Common myeloid progenitor, CD34-positive (primary cell): ENCODE data around the gene PRDM11.
A peak's percentile ranks its signal among the peaks of the same experiment; 100 is the strongest.

ENCODE experiments used
- CTCF ChIA-PET: fragments of 350-600 bp; sonication (Branson Sonifier 250); formaldehyde crosslinking; loops from one replicate; lab custom pipeline; 2021; ENCODE audit warnings: antibody characterized with exemption; lab: Charles Lee
- POLR2A ChIA-PET: fragments of 350-600 bp; sonication (Branson Sonifier 250); formaldehyde crosslinking; loops from one replicate; lab custom pipeline; 2021; ENCODE audit warnings: antibody characterized with exemption; lab: Charles Lee
- DNase-seq, 3 donors: peaks; one replicate each; pipeline versions ENCODE4 v3.0.0 to v3.0.0-alpha.2; 2013
- H3K27ac ChIP-seq, 2 experiments: 1 replicate in 1 of 2; 2 replicates in 1 of 2; pipeline ENCODE4 v1.7.0; 2013; ENCODE audit warnings: inconsistent platforms in 2 of 2, low read length in 2 of 2, mild to moderate bottlenecking in 2 of 2, low read depth in 1 of 2, moderate library complexity in 1 of 2; ENCODE audit not compliant: severe bottlenecking in 2 of 2, insufficient read depth in 1 of 2, poor library complexity in 1 of 2
- H3K27me3 ChIP-seq, 5 experiments: replicated peaks in 2 of 5; 1 replicate in 3 of 5; 2 replicates in 2 of 5; pipeline versions ENCODE4 v1.6.1 to v1.7.0; 2013; ENCODE audit warnings: low read length in 4 of 5, mild to moderate bottlenecking in 2 of 5, moderate library complexity in 2 of 5, inconsistent platforms in 1 of 5; ENCODE audit not compliant: insufficient read depth in 5 of 5, control insufficient read depth in 4 of 5
- H3K36me3 ChIP-seq, 4 experiments: 1 replicate in 2 of 4; 2 replicates in 2 of 4; pipeline versions ENCODE4 v1.6.1 to v1.7.0; 2013; ENCODE audit warnings: low read length in 3 of 4, control low read depth in 1 of 4, mild to moderate bottlenecking in 1 of 4; ENCODE audit not compliant: control insufficient read depth in 4 of 4, insufficient read depth in 4 of 4
- H3K4me1 ChIP-seq, 4 experiments: 1 replicate in 3 of 4; 2 replicates in 1 of 4; pipeline versions ENCODE4 v1.6.1 to v1.7.1; 2013; ENCODE audit warnings: low read length in 3 of 4, mild to moderate bottlenecking in 3 of 4, control low read depth in 1 of 4, inconsistent platforms in 1 of 4, moderate library complexity in 1 of 4; ENCODE audit not compliant: control insufficient read depth in 4 of 4, insufficient read depth in 4 of 4; ENCODE audit errors: control extremely low read depth in 1 of 4
- H3K4me3 ChIP-seq, 7 experiments: 1 replicate in 4 of 7; 2 replicates in 3 of 7; pipeline versions ENCODE4 v1.5.1 to v1.7.0; 2013; ENCODE audit warnings: mild to moderate bottlenecking in 7 of 7, low read length in 6 of 7, moderate library complexity in 6 of 7, inconsistent platforms in 2 of 7, low read depth in 2 of 7, control low read depth in 1 of 7; ENCODE audit not compliant: insufficient read depth in 4 of 7, control insufficient read depth in 1 of 7; ENCODE audit errors: extremely low read depth in 1 of 7
- H3K9me3 ChIP-seq, 5 experiments: 1 replicate in 4 of 5; 2 replicates in 1 of 5; pipeline versions ENCODE4 v1.6.1 to v1.7.1; 2013; ENCODE audit warnings: low read length in 4 of 5, mild to moderate bottlenecking in 2 of 5, inconsistent platforms in 1 of 5, low read depth in 1 of 5, moderate library complexity in 1 of 5; ENCODE audit not compliant: control insufficient read depth in 4 of 5, insufficient read depth in 2 of 5; ENCODE audit errors: control extremely low read depth in 1 of 5
- WGBS: methylation state at CpG from one replicate; pipeline ENCODE4 v1.1.5; 2013; ENCODE audit not compliant: insufficient coverage; 5-methylcytosine and 5-hydroxymethylcytosine counted together

PRDM11 gene

GRCh38 chr11:45252134-45252856 is 105.9 kb downstream of the PRDM11 start:
- CTCF ChIA-PET = interaction anchor here (0.6 to 1.6 kb wide), 7 partner anchors 9 to 143 kb away, joined by 3 to 8 read pairs (median 5); no protein-coding TSS in a partner anchor
- H3K27me3 ChIP-seq = peaks cover 0 to 2% (median 0%) of the 10 kb centered on the region in 5 experiments

GRCh38 chr11:45252877-45253276 is 106.4 kb downstream of the PRDM11 start:
- Histone ChIP-seq H3K4me3 (no peak overlapping the region), H3K4me1 (no peaks in the 10 kb centered on the region), H3K9me3 (no peaks in the 10 kb centered on the region), H3K27ac (no peak overlapping the region), H3K27me3 (peaks cover 0 to 2% (median 0%) of the 10 kb centered on the region in 5 experiments), H3K36me3 (no peaks in the 10 kb centered on the region)
- ChIA-PET CTCF (interaction anchor here (0.9 to 1.6 kb wide), 7 partner anchors 9 to 144 kb away, joined by 3 to 8 read pairs (median 5); no protein-coding TSS in a partner anchor), POLR2A (no interaction called here)
- 100% methylated on average over 1 of the region's 3 CpGs for WGBS
- DNase-seq = no peak

More at GRCh38 chr11:45252134-45252856, 105.9 kb downstream of the PRDM11 start:
- Histone ChIP-seq H3K4me1 (no peaks in the 10 kb centered on the region), H3K9me3 (no peaks in the 10 kb centered on the region), H3K4me3 (no peak overlapping the region), H3K27ac (no peak overlapping the region), H3K36me3 (no peaks in the 10 kb centered on the region)
- WGBS = 79% methylated on average over 18 of the region's 22 CpGs
- peak; percentile 14 to 36 (median 29) for DNase-seq
- POLR2A ChIA-PET = interaction anchor here (0.5 kb wide), 1 partner anchor 33 kb away, joined by 3 read pairs; no protein-coding TSS in a partner anchor

- H3K27me3 ChIP-seq = peaks cover 0 to 2% (median 0%) of the 10 kb centered on the region in 5 experiments
- ChIA-PET POLR2A (no interaction called here), CTCF (interaction anchor here (1.1 to 1.6 kb wide), 4 partner anchors 13 to 144 kb away, joined by 3 to 5 read pairs (median 4); no protein-coding TSS in a partner anchor)
- H3K27ac ChIP-seq = no peak overlapping the region
- 95% methylated on average over 4 of the region's 9 CpGs for WGBS
- no peaks in the 10 kb centered on the region for H3K9me3 ChIP-seq
- H3K4me1 ChIP-seq = no peaks in the 10 kb centered on the region
- no peaks in the 10 kb centered on the region for H3K36me3 ChIP-seq
- no peak overlapping the region for H3K4me3 ChIP-seq
- DNase-seq = no peak
Observed at GRCh38 chr11:45253640-45254039, 107.2 kb downstream of the PRDM11 start.

GRCh38 chr11:45254070-45254469 is 107.6 kb downstream of the PRDM11 start:
- POLR2A ChIA-PET = no interaction called here
- Histone ChIP-seq H3K27me3 (peaks cover 0 to 2% (median 0%) of the 10 kb centered on the region in 5 experiments), H3K36me3 (no peaks in the 10 kb centered on the region), H3K27ac (no peak overlapping the region), H3K4me3 (no peak overlapping the region), H3K9me3 (no peaks in the 10 kb centered on the region), H3K4me1 (no peaks in the 10 kb centered on the region)
- DNase-seq = no peak
- CTCF ChIA-PET = interaction anchor here (1.1 to 1.2 kb wide), 2 partner anchors 33 to 46 kb away, joined by 3 to 4 read pairs; no protein-coding TSS in a partner anchor
- 100% methylated on average over 2 of the region's 4 CpGs for WGBS

- Histone ChIP-seq H3K4me3 (no peak overlapping the region), H3K27me3 (peaks cover 0 to 4% (median 0%) of the 10 kb centered on the region in 5 experiments), H3K36me3 (no peaks in the 10 kb centered on the region), H3K4me1 (no peaks in the 10 kb centered on the region), H3K27ac (no peak overlapping the region), H3K9me3 (no peaks in the 10 kb centered on the region)
- DNase-seq = no peak
- POLR2A ChIA-PET = no interaction called here
- CTCF ChIA-PET = interaction anchor here (1.2 to 1.8 kb wide), 3 partner anchors 9 to 33 kb away, joined by 3 to 4 read pairs (median 3); partner anchors contain the start of gene SYT13
- WGBS = 0% methylated on average over 1 of the region's 4 CpGs
Observed at GRCh38 chr11:45258982-45259530, 112.6 kb downstream of the PRDM11 start.

- 92% methylated on average over 2 of the region's 3 CpGs for WGBS
Observed at GRCh38 chr11:45259592-45259991, 113.2 kb downstream of the PRDM11 start.

More at GRCh38 chr11:45259592-45259991, 113.2 kb downstream of the PRDM11 start:
- CTCF ChIA-PET = interaction anchor here (1.2 to 1.8 kb wide), 3 partner anchors 8 to 223 kb away, joined by 3 read pairs; no protein-coding TSS in a partner anchor
- DNase-seq = no peak
- no peaks in the 10 kb centered on the region for H3K36me3 ChIP-seq
- POLR2A ChIA-PET = no interaction called here
- H3K4me3 ChIP-seq = no peak overlapping the region
- H3K27ac ChIP-seq = no peak overlapping the region
- H3K27me3 ChIP-seq = peaks cover 0 to 3% (median 0%) of the 10 kb centered on the region in 5 experiments
- H3K4me1 ChIP-seq = no peaks in the 10 kb centered on the region
- H3K9me3 ChIP-seq = no peaks in the 10 kb centered on the region
